Stimulated activated CD4-positive, alpha-beta T cell treated with anti-CD3 and anti-CD28 coated beads, TNF-alpha, amount 100 ng/mL, for 24 hours (primary cell): ENCODE results near the gene ARTN.

ENCODE experiments used
- DNase-seq, 3 experiments: peaks; one replicate each; pipeline ENCODE4 v3.0.0-alpha.2; 2020; ENCODE audit warnings: low read depth in 3 of 3

The ARTN gene

GRCh38 chr1:43947061-43947873, 13.7 kb downstream of the ARTN start:
- DNase-seq: no peak

- no peak for DNase-seq
Observed at GRCh38 chr1:43947874-43948437, 14.4 kb downstream of the ARTN start.

- DNase-seq: no peak
Observed at GRCh38 chr1:43949678-43950077, 16.1 kb downstream of the ARTN start.

GRCh38 chr1:43951021-43951985, 17.7 kb downstream of the ARTN start:
- no peak for DNase-seq

GRCh38 chr1:43952731-43953346, 19.2 kb downstream of the ARTN start:
- DNase-seq: no peak

GRCh38 chr1:43953361-43953760, 19.8 kb downstream of the ARTN start:
- DNase-seq: no peak

GRCh38 chr1:43954036-43954435, 20.4 kb downstream of the ARTN start:
- no peak for DNase-seq

GRCh38 chr1:43956234-43956633, 22.6 kb downstream of the ARTN start:
- DNase-seq: no peak

- DNase-seq: no peak
Observed at GRCh38 chr1:43957407-43958040, 23.9 kb downstream of the ARTN start.

- no peak for DNase-seq
Observed at GRCh38 chr1:43958351-43959255, 25.0 kb downstream of the ARTN start.

- DNase-seq: no peak
Observed at GRCh38 chr1:43960798-43961197, 27.2 kb downstream of the ARTN start.

GRCh38 chr1:43961692-43962091, 28.1 kb downstream of the ARTN start:
- no peak for DNase-seq

- DNase-seq: no peak
Observed at GRCh38 chr1:43962324-43962723, 28.7 kb downstream of the ARTN start.

- no peak for DNase-seq
Observed at GRCh38 chr1:43963006-43963405, 29.4 kb downstream of the ARTN start.

GRCh38 chr1:43963890-43964289, 30.3 kb downstream of the ARTN start:
- DNase-seq: no peak

GRCh38 chr1:43965316-43965715, 31.7 kb downstream of the ARTN start:
- no peak for DNase-seq

GRCh38 chr1:43968348-43968948, 34.8 kb downstream of the ARTN start:
- DNase-seq: no peak

- no peak for DNase-seq
Observed at GRCh38 chr1:43969416-43969745, 35.8 kb downstream of the ARTN start.

- peak; percentile 93 to 98 (median 96) for DNase-seq
Observed at GRCh38 chr1:43969746-43970466, 36.3 kb downstream of the ARTN start, which contains the start of gene DPH2. TSS of gene DPH2 (plus strand) at chr1:43970010. CDS start at chr1:43970176, 166 bp downstream.
